ENCODE measurements around the gene PACSIN2. TPM values are rescaled to one million over a fixed set of nuclear protein-coding genes. Genes with fewer than 3 reads are reported as not detected.

Gene PACSIN2
- total and polyA plus RNA-seq, 4 donors = 40.3 to 149 (median 84.0) TPM

- no peak overlapping the region for H3K27ac ChIP-seq (ENCODE audit: low read depth in 1 of 2, low read length in 1 of 2)
- DNase-seq (peak in 2 of 3 donors; percentile 47 to 59), ATAC-seq (ENCODE audit: insufficient read depth, low FRiP score) (no peak)
- H3K4me1 ChIP-seq (ENCODE audit: control insufficient read depth in 5 of 5, insufficient read depth in 5 of 5, low read length in 5 of 5) = peaks cover 4 to 26% (median 11%) of the 10 kb centered on the region in 5 donors
- H3K36me3 ChIP-seq (ENCODE audit: control insufficient read depth in 4 of 4, insufficient read depth in 4 of 4, low read length in 4 of 4) = peaks cover 0 to 4% (median 0%) of the 10 kb centered on the region in 4 donors
- no peaks in the 10 kb centered on the region for H3K27me3 ChIP-seq (ENCODE audit: control insufficient read depth in 3 of 3, insufficient read depth in 3 of 3, low read length in 2 of 3)
- 69 to 97% methylated on average over 1 of the region's 1 CpG for WGBS, 2 donors
- H3K4me3 ChIP-seq = no peak overlapping the region
- H3K9ac ChIP-seq (ENCODE audit: insufficient read depth in 1 of 2, low read length in 2 of 2) = no peak overlapping the region
- no peaks in the 10 kb centered on the region for H3K9me3 ChIP-seq (ENCODE audit: control insufficient read depth in 4 of 4, insufficient read depth in 3 of 4, low read length in 3 of 4)
- TF ChIP-seq, protein P1, sequence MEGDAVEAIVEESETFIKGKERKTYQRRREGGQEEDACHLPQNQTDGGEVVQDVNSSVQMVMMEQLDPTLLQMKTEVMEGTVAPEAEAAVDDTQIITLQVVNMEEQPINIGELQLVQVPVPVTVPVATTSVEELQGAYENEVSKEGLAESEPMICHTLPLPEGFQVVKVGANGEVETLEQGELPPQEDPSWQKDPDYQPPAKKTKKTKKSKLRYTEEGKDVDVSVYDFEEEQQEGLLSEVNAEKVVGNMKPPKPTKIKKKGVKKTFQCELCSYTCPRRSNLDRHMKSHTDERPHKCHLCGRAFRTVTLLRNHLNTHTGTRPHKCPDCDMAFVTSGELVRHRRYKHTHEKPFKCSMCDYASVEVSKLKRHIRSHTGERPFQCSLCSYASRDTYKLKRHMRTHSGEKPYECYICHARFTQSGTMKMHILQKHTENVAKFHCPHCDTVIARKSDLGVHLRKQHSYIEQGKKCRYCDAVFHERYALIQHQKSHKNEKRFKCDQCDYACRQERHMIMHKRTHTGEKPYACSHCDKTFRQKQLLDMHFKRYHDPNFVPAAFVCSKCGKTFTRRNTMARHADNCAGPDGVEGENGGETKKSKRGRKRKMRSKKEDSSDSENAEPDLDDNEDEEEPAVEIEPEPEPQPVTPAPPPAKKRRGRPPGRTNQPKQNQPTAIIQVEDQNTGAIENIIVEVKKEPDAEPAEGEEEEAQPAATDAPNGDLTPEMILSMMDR (IDR thresholded peaks at IDR 0.05; ENCODE audit: control extremely low read depth, extremely low read depth) = no peak
Observed at GRCh38 chr22:42966497-42966896, 48.5 kb downstream of the PACSIN2 start.

GRCh38 chr22:42964994-42965699 is 49.8 kb downstream of the PACSIN2 start:
- peaks cover 11 to 38% (median 17%) of the 10 kb centered on the region in 5 donors for H3K4me1 ChIP-seq (ENCODE audit: control insufficient read depth in 5 of 5, insufficient read depth in 5 of 5, low read length in 5 of 5)
- no peaks in the 10 kb centered on the region for H3K27me3 ChIP-seq (ENCODE audit: control insufficient read depth in 3 of 3, insufficient read depth in 3 of 3, low read length in 2 of 3)
- TF ChIP-seq, protein P1 (IDR thresholded peaks at IDR 0.05; ENCODE audit: control extremely low read depth, extremely low read depth) = no peak
- no peak overlapping the region for H3K4me3 ChIP-seq
- H3K9ac ChIP-seq (ENCODE audit: insufficient read depth in 1 of 2, low read length in 2 of 2) = no peak overlapping the region
- no peak overlapping the region for H3K27ac ChIP-seq (ENCODE audit: low read depth in 1 of 2, low read length in 1 of 2)
- H3K9me3 ChIP-seq (ENCODE audit: control insufficient read depth in 4 of 4, insufficient read depth in 3 of 4, low read length in 3 of 4) = no peaks in the 10 kb centered on the region
- ATAC-seq (ENCODE audit: insufficient read depth, low FRiP score) (no peak), DNase-seq (no peak)
- H3K36me3 ChIP-seq (ENCODE audit: control insufficient read depth in 4 of 4, insufficient read depth in 4 of 4, low read length in 4 of 4) = peaks cover 0 to 4% (median 0%) of the 10 kb centered on the region in 4 donors
- WGBS, 2 donors = 39 to 79% methylated on average over 6 of the region's 6 CpGs

DNA sequence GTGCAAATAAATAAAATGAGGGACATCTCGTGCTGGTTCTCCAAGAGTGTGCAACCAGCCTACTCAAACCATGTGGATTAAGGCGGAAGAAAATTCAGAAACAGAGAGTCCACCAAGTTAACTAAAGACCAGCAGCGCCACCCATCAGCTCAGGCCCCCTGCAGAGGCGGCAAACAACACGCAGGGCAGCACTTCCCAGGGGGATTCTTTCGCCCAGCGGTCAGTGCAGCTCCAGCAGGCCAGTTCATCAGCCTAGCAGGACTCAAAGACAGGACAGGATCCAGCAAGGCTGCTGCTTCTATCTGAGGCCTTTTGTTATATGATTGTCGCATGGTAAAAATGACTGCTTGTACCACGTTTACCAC is 51.7 kb downstream of the PACSIN2 start:
- H3K9ac ChIP-seq (ENCODE audit: insufficient read depth in 1 of 2, low read length in 2 of 2) = no peak overlapping the region
- H3K36me3 ChIP-seq (ENCODE audit: control insufficient read depth in 4 of 4, insufficient read depth in 4 of 4, low read length in 4 of 4) = peaks cover 0 to 4% (median 0%) of the 10 kb centered on the region in 4 donors
- WGBS, 2 donors = 81 to 88% methylated on average over 9 of the region's 9 CpGs
- H3K9me3 ChIP-seq (ENCODE audit: control insufficient read depth in 4 of 4, insufficient read depth in 3 of 4, low read length in 3 of 4) = no peaks in the 10 kb centered on the region
- H3K27me3 ChIP-seq (ENCODE audit: control insufficient read depth in 3 of 3, insufficient read depth in 3 of 3, low read length in 2 of 3) = no peaks in the 10 kb centered on the region
- no peak for ATAC-seq (ENCODE audit: insufficient read depth, low FRiP score)
- H3K4me1 ChIP-seq (ENCODE audit: control insufficient read depth in 5 of 5, insufficient read depth in 5 of 5, low read length in 5 of 5) = peaks cover 20 to 57% (median 24%) of the 10 kb centered on the region in 5 donors
- TF ChIP-seq, protein P1 (IDR thresholded peaks at IDR 0.05; ENCODE audit: control extremely low read depth, extremely low read depth) = no peak
- no peak overlapping the region for H3K4me3 ChIP-seq
- DNase-seq = no peak
- peak overlapping the region in 1 of 2 donors; percentile 88 for H3K27ac ChIP-seq (ENCODE audit: low read depth in 1 of 2, low read length in 1 of 2)
